ENCODE data around the gene LCE7A.

Gene LCE7A

GRCh38 chr1:152880907-152881306 is 21.1 kb downstream of the LCE7A start:
- no peak for DNase-seq

GRCh38 chr1:152884085-152884484 is 24.3 kb downstream of the LCE7A start:
- no peak for DNase-seq

- no peak for DNase-seq
Measured at GRCh38 chr1:152884506-152884905, 24.7 kb downstream of the LCE7A start.

GRCh38 chr1:152884966-152885624 is 25.3 kb downstream of the LCE7A start:
- no peak for DNase-seq

GRCh38 chr1:152886085-152886484 is 26.3 kb downstream of the LCE7A start:
- DNase-seq: no peak

GRCh38 chr1:152886758-152887409 is 27.1 kb downstream of the LCE7A start:
- no peak for DNase-seq

GRCh38 chr1:152888126-152888525 is 28.3 kb downstream of the LCE7A start:
- no peak for DNase-seq

- DNase-seq: no peak
Measured at GRCh38 chr1:152899027-152899426, 39.2 kb downstream of the LCE7A start.

- no peak for DNase-seq
Measured at GRCh38 chr1:152899883-152900282, 40.1 kb downstream of the LCE7A start.

- no peak for DNase-seq
Measured at GRCh38 chr1:152901631-152902030, 41.8 kb downstream of the LCE7A start.

- no peak for DNase-seq
Measured at GRCh38 chr1:152902636-152903035, 42.8 kb downstream of the LCE7A start.

- no peak for DNase-seq
Measured at GRCh38 chr1:152904688-152905440, 45.1 kb downstream of the LCE7A start.

GRCh38 chr1:152906023-152906565 is 46.3 kb downstream of the LCE7A start:
- DNase-seq: no peak

- no peak for DNase-seq
Measured at GRCh38 chr1:152907686-152908601, 48.1 kb downstream of the LCE7A start, which contains the start of gene IVL. Gene IVL, plus strand, starts transcription at chr1:152908546. Its CDS starts 1,252 bp downstream, at chr1:152909798.

- no peak for DNase-seq
Measured at GRCh38 chr1:152909206-152909605, 49.4 kb downstream of the LCE7A start.

All from NCI-H1694 treated with DMSO at 0.1 percent for 48 hours (cell line).